Upper lobe of left lung (tissue), 6 donors: Measurements from ENCODE around the gene SH3D21. TPM values are rescaled to one million over a fixed set of nuclear protein-coding genes. Genes with fewer than 3 reads are reported as not detected.

ENCODE experiments used
- ATAC-seq, 2 donors: fragments of 200-7000 bp; cut with Tn5 transposase; one replicate each; pipeline ENCODE4 v1.9.1; 2022; ENCODE audit warnings: mild to moderate bottlenecking in 2 of 2, moderate library complexity in 2 of 2; ENCODE audit not compliant: low FRiP score in 2 of 2
- DNase-seq, 2 donors: peaks; one replicate each; pipeline ENCODE4 v3.0.0-alpha.2; 2019 to 2020
- H3K27ac ChIP-seq, 4 donors: fragments of 200-600 bp; sonication (generic); one replicate each; pipeline ENCODE4 v1.5.1; 2016 to 2019
- H3K27me3 ChIP-seq, 4 donors: fragments of 200-600 bp; sonication (generic); one replicate each; pipeline ENCODE4 v1.5.1; 2017 to 2019
- H3K36me3 ChIP-seq, 4 donors: fragments of 200-600 bp; sonication (generic); one replicate each; pipeline ENCODE4 v1.5.1; 2016 to 2019
- H3K4me1 ChIP-seq, 4 donors: fragments of 200-600 bp; sonication (generic); one replicate each; pipeline ENCODE4 v1.5.1; 2018 to 2019
- H3K4me3 ChIP-seq, 4 donors: fragments of 200-600 bp; sonication (generic); one replicate each; pipeline ENCODE4 v1.5.1; 2017 to 2019; ENCODE audit warnings: mild to moderate bottlenecking in 2 of 4, moderate library complexity in 1 of 4
- H3K9me3 ChIP-seq, 4 donors: fragments of 200-600 bp; sonication (generic); one replicate each; pipeline ENCODE4 v1.5.1; 2018 to 2019
- CTCF ChIP-seq, 6 experiments: fragments of 450-650 bp in 4 of 6; fragments of 200-600 bp in 2 of 6; sonication (generic) in 2 of 6; IDR thresholded peaks; one replicate each; pipeline ENCODE4 v1.5.1; 2016 to 2019; ENCODE audit warnings: antibody characterized with exemption in 6 of 6
- EP300 ChIP-seq, 4 donors: sonication (generic); formaldehyde crosslinking; IDR thresholded peaks; one replicate each; pipeline ENCODE4 v1.5.1; 2017; ENCODE audit warnings: antibody characterized with exemption in 4 of 4, control low read depth in 2 of 4
- POLR2A ChIP-seq, 4 donors: fragments of 450-650 bp; IDR thresholded peaks; one replicate each; pipeline ENCODE4 v1.5.1; 2016 to 2017; ENCODE audit warnings: antibody characterized with exemption in 4 of 4, mild to moderate bottlenecking in 2 of 4
- POLR2AphosphoS5 ChIP-seq, 2 donors: sonication (generic); formaldehyde crosslinking; IDR thresholded peaks; one replicate each; pipeline ENCODE4 v1.5.1; 2017; ENCODE audit warnings: antibody characterized with exemption in 2 of 2
- WGBS, 2 donors: methylation state at CpG; one replicate each; pipeline ENCODE4 v1.1.5; 2017 to 2018; 5-methylcytosine and 5-hydroxymethylcytosine counted together
- total RNA-seq, 6 donors: library from RNA; depleted of rRNA in 4 of 6; stranded (reverse); fragments of >200 nt in 4 of 6; gene quantifications; one replicate each; pipeline versions ENCODE4 v1.1.0 to v1.2.1, GENCODE V29; 2016 to 2021
- donor health status: DM: no; HTN: no; CAD: no; lungs with moderate emphysema.
- donor health status: DM: no; HTN: yes; CAD: no; lungs with severe emphysema.

The SH3D21 gene
- total RNA-seq, 6 donors from 2014 or later, result 4.4 to 65.0 (median 13.1) TPM

GRCh38 chr1:36365381-36365780, 59.2 kb downstream of the SH3D21 start:
- TF ChIP-seq EP300 (IDR thresholded peaks at IDR 0.05) (no peak), POLR2A (IDR thresholded peaks at IDR 0.05) (no peak), POLR2AphosphoS5 (IDR thresholded peaks at IDR 0.05) (no peak), CTCF (IDR thresholded peaks at IDR 0.05) (no peak)
- no peak overlapping the region for H3K4me3 ChIP-seq
- H3K9me3 ChIP-seq, result no peaks in the 10 kb centered on the region
- WGBS, 2 donors, result 73 to 75% methylated on average over 1 of the region's 1 CpG
- ATAC-seq, result peak in 1 of 2 donors; percentile 64
- H3K27me3 ChIP-seq, result no peaks in the 10 kb centered on the region
- DNase-seq, result no peak
- peaks cover 29 to 44% (median 35%) of the 10 kb centered on the region in 4 donors for H3K4me1 ChIP-seq
- peak overlapping the region; percentile 64 to 83 (median 76) for H3K27ac ChIP-seq
- peaks cover 3 to 26% (median 18%) of the 10 kb centered on the region in 4 donors for H3K36me3 ChIP-seq

GRCh38 chr1:36366091-36366661, 60.0 kb downstream of the SH3D21 start:
- peak; percentile 61 to 62 for ATAC-seq
- WGBS, 2 donors, result 58 to 67% methylated on average over 16 to 18 of the region's 18 CpGs
- H3K4me1 ChIP-seq, result peaks cover 29 to 49% (median 39%) of the 10 kb centered on the region in 4 donors

GRCh38 chr1:36367066-36367465, 60.9 kb downstream of the SH3D21 start:
- H3K4me1 ChIP-seq, result peaks cover 35 to 58% (median 46%) of the 10 kb centered on the region in 4 donors
- no peak for ATAC-seq

More at GRCh38 chr1:36366091-36366661, 60.0 kb downstream of the SH3D21 start:
- Histone ChIP-seq H3K36me3 (peaks cover 3 to 26% (median 17%) of the 10 kb centered on the region in 4 donors), H3K27me3 (no peaks in the 10 kb centered on the region), H3K27ac (peak overlapping the region; percentile 64 to 83 (median 76)), H3K4me3 (no peak overlapping the region), H3K9me3 (no peaks in the 10 kb centered on the region)
- DNase-seq, result peak in 1 of 2 donors; percentile 65
- no peak for TF ChIP-seq POLR2AphosphoS5 (IDR thresholded peaks at IDR 0.05)
- TF ChIP-seq CTCF (IDR thresholded peaks at IDR 0.05), result no peak
- no peak for TF ChIP-seq POLR2A (IDR thresholded peaks at IDR 0.05)
- TF ChIP-seq EP300 (IDR thresholded peaks at IDR 0.05), result no peak

GRCh38 chr1:36367798-36368197, 61.6 kb downstream of the SH3D21 start:
- peaks cover 0 to 12% (median 6%) of the 10 kb centered on the region in 4 donors for H3K36me3 ChIP-seq
- H3K9me3 ChIP-seq, result no peaks in the 10 kb centered on the region
- H3K4me3 ChIP-seq, result no peak overlapping the region
- no peak for ATAC-seq
- TF ChIP-seq EP300 (IDR thresholded peaks at IDR 0.05), result no peak
- TF ChIP-seq POLR2AphosphoS5 (IDR thresholded peaks at IDR 0.05), result no peak
- no peak for TF ChIP-seq POLR2A (IDR thresholded peaks at IDR 0.05)
- TF ChIP-seq CTCF (IDR thresholded peaks at IDR 0.05), result no peak
- H3K27me3 ChIP-seq, result no peaks in the 10 kb centered on the region
- 87 to 90% methylated on average over 4 of the region's 4 CpGs for WGBS, 2 donors
- no peak for DNase-seq
- peaks cover 39 to 62% (median 54%) of the 10 kb centered on the region in 4 donors for H3K4me1 ChIP-seq
- H3K27ac ChIP-seq, result peak overlapping the region in 3 of 4 donors; percentile 8 to 78 (median 73)

More at GRCh38 chr1:36367066-36367465, 60.9 kb downstream of the SH3D21 start:
- Histone ChIP-seq H3K27me3 (no peaks in the 10 kb centered on the region), H3K27ac (peak overlapping the region; percentile 8 to 78 (median 68)), H3K9me3 (no peaks in the 10 kb centered on the region), H3K4me3 (no peak overlapping the region), H3K36me3 (peaks cover 1 to 19% (median 13%) of the 10 kb centered on the region in 4 donors)
- DNase-seq, result no peak
- WGBS, 2 donors, result 52 to 55% methylated on average over 4 to 5 of the region's 5 CpGs
- no peak for TF ChIP-seq CTCF (IDR thresholded peaks at IDR 0.05)
